Parathyroid adenoma (tissue), 2 donors: Measurements from ENCODE around the gene MSX1.

Source experiments
- H2AFZ ChIP-seq: fragments of 300-600 bp; sonication (generic); one replicate; pipeline ENCODE4 v1.7.0; 2017; ENCODE audit warnings: antibody characterized with exemption, mild to moderate bottlenecking
- H3K27ac ChIP-seq: fragments of 300-600 bp; sonication (generic); one replicate; pipeline ENCODE4 v1.7.0; 2017
- H3K27me3 ChIP-seq: fragments of 300-600 bp; sonication (generic); one replicate; pipeline ENCODE4 v1.7.0; 2017; ENCODE audit warnings: low read length; ENCODE audit not compliant: control insufficient read depth, insufficient read depth
- H3K36me3 ChIP-seq: fragments of 300-600 bp; sonication (generic); one replicate; pipeline ENCODE4 v1.7.0; 2017; ENCODE audit warnings: low read length; ENCODE audit not compliant: control insufficient read depth, insufficient read depth
- H3K4me1 ChIP-seq: fragments of 300-600 bp; sonication (generic); one replicate; pipeline ENCODE4 v1.7.0; 2017; ENCODE audit warnings: control low read depth
- H3K4me2 ChIP-seq: fragments of 300-600 bp; sonication (generic); one replicate; pipeline ENCODE4 v1.7.0; 2017; ENCODE audit warnings: low read length
- H3K4me3 ChIP-seq: fragments of 300-600 bp; sonication (generic); one replicate; pipeline ENCODE4 v1.7.0; 2017; ENCODE audit warnings: low read depth, low read length
- H3K79me2 ChIP-seq: fragments of 300-600 bp; sonication (generic); one replicate; pipeline ENCODE4 v1.7.0; 2017; ENCODE audit warnings: control low read depth
- H3K9ac ChIP-seq: fragments of 300-600 bp; sonication (generic); one replicate; pipeline ENCODE4 v1.7.0; 2017; ENCODE audit warnings: mild to moderate bottlenecking
- H3K9me3 ChIP-seq: fragments of 300-600 bp; sonication (generic); one replicate; pipeline ENCODE4 v1.7.0; 2017; ENCODE audit warnings: low read length; ENCODE audit not compliant: control insufficient read depth
- TF ChIP-seq, protein P1 (sequence below): fragments of 300-600 bp; sonication (generic); IDR thresholded peaks from one replicate; pipeline ENCODE4 v1.7.0; 2017; ENCODE audit warnings: antibody characterized with exemption, mild to moderate bottlenecking
- donor health status: primary hyperparathyroidism.

MSX1 gene

DNA sequence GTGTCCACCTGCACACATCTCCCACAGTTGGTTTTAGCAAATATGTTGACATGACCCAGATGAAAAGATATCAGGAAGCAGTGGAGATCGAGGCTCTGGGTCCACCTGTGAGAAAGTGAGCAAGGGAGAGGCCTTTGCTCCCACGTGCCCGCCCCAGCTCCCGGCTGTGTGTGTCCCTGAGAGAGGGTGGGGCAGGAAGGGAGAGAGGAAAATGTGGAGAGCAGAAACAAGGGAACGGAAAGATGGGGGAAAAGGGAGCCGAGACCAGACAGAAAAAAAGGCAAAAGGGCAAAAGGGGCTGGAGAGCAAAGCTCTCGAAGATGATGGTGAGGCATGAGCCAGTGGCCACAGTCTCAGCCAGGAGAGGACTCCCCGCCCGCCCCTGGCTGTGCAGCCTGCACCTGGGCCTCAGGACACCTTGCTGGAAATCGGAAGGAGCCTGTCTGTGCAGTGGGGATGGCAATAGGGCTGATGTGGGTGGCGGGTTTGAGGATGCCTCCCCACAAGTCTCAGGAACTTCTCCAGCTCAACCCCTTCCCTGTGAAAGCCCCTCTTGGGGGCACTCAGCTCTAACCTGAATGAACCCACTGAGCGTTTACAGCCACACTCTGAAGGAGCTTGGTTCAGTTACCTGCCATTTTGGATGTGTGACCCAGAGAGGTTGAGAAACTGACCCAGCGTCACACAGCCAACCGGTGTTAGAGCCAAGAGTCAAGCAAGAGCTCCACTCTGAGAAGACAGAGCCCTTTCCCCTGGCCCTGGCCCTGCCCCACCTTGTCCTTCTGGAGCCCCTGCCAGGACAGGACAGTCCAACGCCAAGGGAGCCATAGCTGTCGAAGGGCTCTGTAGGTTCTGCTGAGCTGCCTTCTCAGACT is 20.3 kb upstream of the MSX1 start:
- H3K79me2 ChIP-seq, result no peaks in the 10 kb centered on the region
- no peak overlapping the region for H3K4me2 ChIP-seq
- H3K27ac ChIP-seq, result no peak overlapping the region
- H3K27me3 ChIP-seq, result no peaks in the 10 kb centered on the region
- no peaks in the 10 kb centered on the region for H3K4me1 ChIP-seq
- TF ChIP-seq, protein P1, sequence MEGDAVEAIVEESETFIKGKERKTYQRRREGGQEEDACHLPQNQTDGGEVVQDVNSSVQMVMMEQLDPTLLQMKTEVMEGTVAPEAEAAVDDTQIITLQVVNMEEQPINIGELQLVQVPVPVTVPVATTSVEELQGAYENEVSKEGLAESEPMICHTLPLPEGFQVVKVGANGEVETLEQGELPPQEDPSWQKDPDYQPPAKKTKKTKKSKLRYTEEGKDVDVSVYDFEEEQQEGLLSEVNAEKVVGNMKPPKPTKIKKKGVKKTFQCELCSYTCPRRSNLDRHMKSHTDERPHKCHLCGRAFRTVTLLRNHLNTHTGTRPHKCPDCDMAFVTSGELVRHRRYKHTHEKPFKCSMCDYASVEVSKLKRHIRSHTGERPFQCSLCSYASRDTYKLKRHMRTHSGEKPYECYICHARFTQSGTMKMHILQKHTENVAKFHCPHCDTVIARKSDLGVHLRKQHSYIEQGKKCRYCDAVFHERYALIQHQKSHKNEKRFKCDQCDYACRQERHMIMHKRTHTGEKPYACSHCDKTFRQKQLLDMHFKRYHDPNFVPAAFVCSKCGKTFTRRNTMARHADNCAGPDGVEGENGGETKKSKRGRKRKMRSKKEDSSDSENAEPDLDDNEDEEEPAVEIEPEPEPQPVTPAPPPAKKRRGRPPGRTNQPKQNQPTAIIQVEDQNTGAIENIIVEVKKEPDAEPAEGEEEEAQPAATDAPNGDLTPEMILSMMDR, result no peak
- no peak overlapping the region for H3K4me3 ChIP-seq
- H2AFZ ChIP-seq, result no peak overlapping the region
- no peaks in the 10 kb centered on the region for H3K36me3 ChIP-seq
- H3K9me3 ChIP-seq, result no peaks in the 10 kb centered on the region
- H3K9ac ChIP-seq, result no peak overlapping the region

GRCh38 chr4:4840351-4840750 is 19.1 kb upstream of the MSX1 start:
- Histone ChIP-seq H3K4me3 (no peak overlapping the region), H3K27ac (no peak overlapping the region), H3K4me2 (no peak overlapping the region), H3K4me1 (no peaks in the 10 kb centered on the region), H2AFZ (no peak overlapping the region), H3K9me3 (no peaks in the 10 kb centered on the region), H3K36me3 (no peaks in the 10 kb centered on the region), H3K27me3 (no peaks in the 10 kb centered on the region), H3K79me2 (no peaks in the 10 kb centered on the region), H3K9ac (no peak overlapping the region)
- TF ChIP-seq, protein P1, result no peak

- Histone ChIP-seq H3K9ac (no peak overlapping the region), H3K4me3 (no peak overlapping the region), H3K4me2 (no peak overlapping the region), H3K36me3 (no peaks in the 10 kb centered on the region), H2AFZ (no peak overlapping the region), H3K27ac (no peak overlapping the region), H3K79me2 (no peaks in the 10 kb centered on the region), H3K9me3 (no peaks in the 10 kb centered on the region), H3K4me1 (no peaks in the 10 kb centered on the region), H3K27me3 (no peaks in the 10 kb centered on the region)
- TF ChIP-seq, protein P1, result no peak
Measured at GRCh38 chr4:4841156-4841555, 18.3 kb upstream of the MSX1 start.

DNA sequence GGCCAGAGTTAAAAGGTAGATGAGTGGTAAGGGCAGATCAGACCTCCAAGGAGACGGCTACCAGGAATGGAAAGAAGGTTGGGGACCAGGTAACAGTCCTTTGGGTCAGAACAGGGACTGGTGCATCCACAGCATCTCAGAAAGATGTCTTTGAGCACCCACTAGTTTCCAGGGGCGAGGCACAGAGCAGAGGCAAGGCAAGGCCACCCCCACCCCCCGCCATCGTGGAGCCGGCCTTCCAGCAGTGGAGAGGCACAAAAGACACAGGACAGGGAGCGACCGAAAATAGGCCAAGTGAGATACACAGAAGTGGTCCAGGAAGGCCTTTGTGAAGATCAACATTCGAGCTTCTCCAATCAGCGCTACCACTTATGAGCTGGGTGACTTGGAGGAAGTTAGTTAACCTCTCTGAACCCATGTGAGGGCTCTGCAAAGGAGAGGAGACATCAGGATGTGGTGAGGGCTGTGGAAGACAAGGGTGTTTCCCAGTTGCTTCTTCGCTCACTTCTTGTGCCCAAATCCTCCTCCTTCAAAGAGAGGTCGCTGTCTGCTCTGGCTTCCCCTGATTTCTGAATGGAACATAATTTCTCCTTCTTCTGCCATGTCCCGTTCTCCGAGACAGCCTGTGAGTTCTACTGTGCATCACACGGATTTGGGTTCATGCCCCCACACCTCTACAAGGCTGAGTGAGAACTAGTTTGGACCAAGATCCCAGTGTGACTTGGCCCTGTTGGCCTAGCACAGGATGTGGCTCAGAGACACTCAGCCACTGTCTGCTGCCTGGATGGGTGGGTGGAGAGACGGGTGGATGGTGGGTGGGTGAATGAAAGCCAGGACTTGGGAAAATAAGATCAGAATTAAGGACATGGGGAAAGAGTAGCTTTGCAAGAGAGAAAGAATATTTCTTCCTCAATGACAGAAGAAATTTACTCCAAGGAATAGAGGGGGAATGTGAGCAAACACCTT is 16.7 kb upstream of the MSX1 start:
- no peak overlapping the region for H3K4me2 ChIP-seq
- H3K4me3 ChIP-seq, result no peak overlapping the region
- H3K9me3 ChIP-seq, result no peaks in the 10 kb centered on the region
- H3K4me1 ChIP-seq, result no peaks in the 10 kb centered on the region
- no peaks in the 10 kb centered on the region for H3K27me3 ChIP-seq
- no peaks in the 10 kb centered on the region for H3K36me3 ChIP-seq
- no peaks in the 10 kb centered on the region for H3K79me2 ChIP-seq
- TF ChIP-seq, protein P1, result no peak
- no peak overlapping the region for H2AFZ ChIP-seq
- H3K9ac ChIP-seq, result no peak overlapping the region
- no peak overlapping the region for H3K27ac ChIP-seq
